Sigmoid colon (tissue), 4 donors: ENCODE results near the gene ST6GAL2.

Experiments used
- CTCF ChIP-seq, 4 experiments: fragments of 450-650 bp in 3 of 4; fragments of 200-600 bp in 1 of 4; IDR thresholded peaks; one replicate each; pipeline ENCODE4 v1.5.1; 2016 to 2019; ENCODE audit warnings: antibody characterized with exemption in 4 of 4, mild to moderate bottlenecking in 3 of 4, moderate library complexity in 2 of 4
- EP300 ChIP-seq, 4 donors: sonication (generic); formaldehyde crosslinking; IDR thresholded peaks; one replicate each; pipeline ENCODE4 v1.6.1; 2017; ENCODE audit warnings: antibody characterized with exemption in 4 of 4
- POLR2A ChIP-seq, 2 donors: fragments of 450-650 bp; IDR thresholded peaks; one replicate each; pipeline ENCODE4 v1.6.1; 2016; ENCODE audit warnings: antibody characterized with exemption in 2 of 2, mild to moderate bottlenecking in 2 of 2, moderate library complexity in 2 of 2

DNA sequence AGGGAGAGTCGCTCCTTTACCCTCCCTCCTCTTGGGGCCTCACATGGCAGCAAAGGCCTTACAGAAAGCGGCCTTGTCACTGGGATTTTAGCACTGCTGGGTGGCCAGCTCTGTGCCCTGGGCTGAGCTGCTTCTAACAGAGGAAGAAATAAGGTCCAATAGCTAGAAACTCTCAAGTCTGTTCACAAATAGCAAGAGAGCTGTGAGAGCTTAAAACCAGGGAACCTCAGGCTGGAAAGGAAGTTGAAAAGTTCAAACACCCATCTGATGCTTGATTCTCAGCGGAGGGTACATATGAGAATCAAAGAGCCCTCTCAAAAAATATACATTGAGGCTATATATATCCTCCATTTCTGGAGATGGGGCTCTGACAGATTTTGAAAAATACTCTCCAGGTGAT lies 54.7 kb downstream of the ST6GAL2 start:
- no peak for TF ChIP-seq CTCF (IDR thresholded peaks at IDR 0.05)
- no peak for TF ChIP-seq EP300 (IDR thresholded peaks at IDR 0.05)
- no peak for TF ChIP-seq POLR2A (IDR thresholded peaks at IDR 0.05)
